Testis (tissue), 3 donors: ENCODE measurements around the gene VSIG10L2. TPM values are rescaled to one million over a fixed set of nuclear protein-coding genes. Genes with fewer than 3 reads are reported as not detected.

Experiments used
- DNase-seq: peaks from one replicate; pipeline ENCODE4 v3.0.0-alpha.2; 2019
- H3K27ac ChIP-seq, 2 donors: fragments of 200-600 bp; sonication (generic); one replicate each; pipeline ENCODE4 v1.5.1; 2019
- H3K27me3 ChIP-seq: fragments of 200-600 bp; sonication (generic); one replicate; pipeline ENCODE4 v1.5.1; 2019
- H3K36me3 ChIP-seq: fragments of 200-600 bp; sonication (generic); one replicate; pipeline ENCODE4 v1.5.1; 2017; ENCODE audit warnings: low read depth; ENCODE audit errors: missing control alignments
- H3K4me1 ChIP-seq: fragments of 200-600 bp; sonication (generic); one replicate; pipeline ENCODE4 v1.5.1; 2019
- H3K4me3 ChIP-seq, 2 donors: fragments of 200-600 bp; sonication (generic); one replicate each; pipeline ENCODE4 v1.5.1; 2017 to 2019
- H3K9me3 ChIP-seq: fragments of 200-600 bp; sonication (generic); one replicate; pipeline ENCODE4 v1.5.1; 2017
- CTCF ChIP-seq, 3 experiments: fragments of 450-650 bp in 2 of 3; fragments of 200-600 bp in 1 of 3; sonication (generic) in 1 of 3; IDR thresholded peaks; one replicate each; pipeline ENCODE4 v1.5.1; 2016 to 2019; ENCODE audit warnings: antibody characterized with exemption in 3 of 3, mild to moderate bottlenecking in 2 of 3, moderate library complexity in 1 of 3
- POLR2A ChIP-seq: fragments of 450-650 bp; IDR thresholded peaks from one replicate; pipeline ENCODE4 v1.6.1; 2017; ENCODE audit warnings: antibody characterized with exemption, mild to moderate bottlenecking, moderate library complexity
- WGBS, 2 donors: methylation state at CpG; one replicate each; pipeline ENCODE4 v1.1.5; 2018; 5-methylcytosine and 5-hydroxymethylcytosine counted together
- intact Hi-C: fragments of 100-400 bp; cut with DNase I; formaldehyde crosslinking; loops from one replicate; pipeline ENCODE4 v1.15.1; 2023; ENCODE audit warnings: low total_unique reads
- polyA plus RNA-seq: library from polyadenylated mRNA; stranded (reverse); fragments of 350-450 nt; fragmentation: Illumina TruSeq; extraction: RNeasy Lipid Tissue Mini Kit (QIAGEN cat#74804); gene quantifications from one replicate; pipeline ENCODE4 v1.2.3, GENCODE V29; 2014; ENCODE audit warnings: low read depth, low replicate concordance; ENCODE audit not compliant: insufficient read depth
- total RNA-seq, 2 donors: library from RNA; depleted of rRNA; stranded (reverse); fragments of >200 nt; gene quantifications; one replicate each; pipeline ENCODE4 v1.2.3, GENCODE V29; 2016

Gene VSIG10L2
- total and polyA plus RNA-seq, 3 donors from 2014 or later: not detected

GRCh38 chr11:125994509-125994908 is 48.7 kb downstream of the VSIG10L2 start:
- 79 to 85% methylated on average over 5 of the region's 5 CpGs for WGBS, 2 donors
- no peaks in the 10 kb centered on the region for H3K4me1 ChIP-seq
- no peaks in the 10 kb centered on the region for H3K27me3 ChIP-seq
- no peaks in the 10 kb centered on the region for H3K36me3 ChIP-seq
- DNase-seq: no peak
- H3K27ac ChIP-seq: no peak overlapping the region
- intact Hi-C loops: no loop called here
- no peak overlapping the region for H3K4me3 ChIP-seq
- no peak for TF ChIP-seq CTCF (IDR thresholded peaks at IDR 0.05)
- TF ChIP-seq POLR2A: no peak
- H3K9me3 ChIP-seq: no peaks in the 10 kb centered on the region

DNA sequence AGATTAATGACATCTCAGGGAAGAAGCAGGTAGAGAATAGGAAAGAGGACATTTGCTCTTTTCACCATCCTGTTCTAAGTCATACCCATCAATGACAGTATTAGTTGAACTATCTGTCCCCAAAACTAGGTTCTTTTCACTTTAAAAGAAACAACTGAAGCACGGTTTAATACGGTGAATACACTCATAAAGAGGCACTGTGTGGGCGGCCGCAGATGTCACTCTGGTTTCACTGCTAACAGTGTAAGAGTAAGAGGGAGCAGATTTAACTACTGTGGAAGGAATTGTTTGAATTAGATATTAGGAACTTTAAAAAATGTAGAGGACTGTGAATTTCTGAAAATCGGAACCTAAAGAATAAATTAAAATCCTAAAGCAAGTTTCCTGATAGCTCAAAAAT is 49.5 kb downstream of the VSIG10L2 start:
- Histone ChIP-seq H3K9me3 (no peaks in the 10 kb centered on the region), H3K27ac (no peak overlapping the region), H3K36me3 (no peaks in the 10 kb centered on the region), H3K4me1 (no peaks in the 10 kb centered on the region), H3K4me3 (no peak overlapping the region), H3K27me3 (no peaks in the 10 kb centered on the region)
- intact Hi-C loops: no loop called here
- DNase-seq: no peak
- TF ChIP-seq POLR2A: no peak
- TF ChIP-seq CTCF (IDR thresholded peaks at IDR 0.05): no peak
- 83 to 89% methylated on average over 5 of the region's 5 CpGs for WGBS, 2 donors

DNA sequence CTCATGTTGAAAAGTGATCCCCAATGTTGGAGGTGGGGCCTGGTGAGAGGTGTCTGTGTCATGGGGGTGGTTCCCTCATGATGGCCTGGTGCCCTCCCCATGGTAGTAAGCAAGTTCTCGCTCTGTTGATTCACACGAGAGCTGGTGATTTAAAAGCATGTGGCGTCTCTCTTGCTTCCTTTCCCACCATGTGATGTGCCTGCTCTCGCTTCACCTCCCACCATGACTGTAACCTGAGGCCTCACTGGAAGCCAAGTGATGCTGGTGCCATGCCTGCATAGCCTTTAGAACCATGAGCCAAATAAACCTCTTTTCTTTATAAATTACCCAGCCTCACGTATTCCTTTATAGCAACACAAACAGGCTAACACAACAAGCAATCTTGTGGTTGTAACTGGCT is 52.4 kb downstream of the VSIG10L2 start:
- Histone ChIP-seq H3K36me3 (no peaks in the 10 kb centered on the region), H3K27me3 (no peaks in the 10 kb centered on the region), H3K4me3 (no peak overlapping the region), H3K27ac (no peak overlapping the region), H3K9me3 (no peaks in the 10 kb centered on the region), H3K4me1 (no peaks in the 10 kb centered on the region)
- intact Hi-C loops: no loop called here
- DNase-seq: no peak
- TF ChIP-seq POLR2A: no peak
- TF ChIP-seq CTCF (IDR thresholded peaks at IDR 0.05): no peak
- WGBS, 2 donors: 91 to 95% methylated on average over 5 of the region's 5 CpGs

DNA sequence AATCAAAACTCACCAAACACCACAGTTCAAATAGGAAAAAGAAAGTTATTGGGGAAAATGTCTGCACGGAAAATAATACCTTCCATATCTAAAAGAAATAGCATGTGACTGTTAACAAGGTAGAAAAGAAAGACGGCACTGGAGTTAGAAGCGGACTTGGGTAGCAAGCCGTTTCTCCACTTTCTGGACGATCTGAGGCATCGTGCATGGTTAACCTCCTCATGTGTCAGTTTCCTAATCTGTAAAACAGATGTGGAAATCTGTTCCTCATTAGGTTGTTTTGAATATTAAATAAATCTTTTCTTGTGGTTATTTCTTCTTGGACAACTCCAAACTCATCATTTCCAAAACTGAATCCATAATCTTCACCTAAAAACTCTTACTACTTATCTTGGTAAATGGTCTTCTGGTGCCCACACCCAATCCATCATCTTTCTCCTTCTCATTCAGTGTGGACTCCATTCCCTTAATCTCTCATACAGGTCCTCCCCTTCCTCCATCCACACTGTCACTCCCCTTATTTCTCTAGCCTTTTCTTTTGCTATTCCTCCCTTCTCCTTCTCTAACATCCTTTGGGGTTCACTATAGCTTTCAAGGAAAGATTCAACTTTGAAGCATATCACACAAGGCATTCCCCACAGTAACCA is 53.5 kb downstream of the VSIG10L2 start:
- Histone ChIP-seq H3K27me3 (no peaks in the 10 kb centered on the region), H3K27ac (no peak overlapping the region), H3K4me3 (no peak overlapping the region), H3K9me3 (no peaks in the 10 kb centered on the region), H3K4me1 (no peaks in the 10 kb centered on the region), H3K36me3 (no peaks in the 10 kb centered on the region)
- TF ChIP-seq CTCF (IDR thresholded peaks at IDR 0.05): no peak
- TF ChIP-seq POLR2A: no peak
- 93 to 96% methylated on average over 6 of the region's 6 CpGs for WGBS, 2 donors
- intact Hi-C loops: no loop called here
- DNase-seq: no peak

DNA sequence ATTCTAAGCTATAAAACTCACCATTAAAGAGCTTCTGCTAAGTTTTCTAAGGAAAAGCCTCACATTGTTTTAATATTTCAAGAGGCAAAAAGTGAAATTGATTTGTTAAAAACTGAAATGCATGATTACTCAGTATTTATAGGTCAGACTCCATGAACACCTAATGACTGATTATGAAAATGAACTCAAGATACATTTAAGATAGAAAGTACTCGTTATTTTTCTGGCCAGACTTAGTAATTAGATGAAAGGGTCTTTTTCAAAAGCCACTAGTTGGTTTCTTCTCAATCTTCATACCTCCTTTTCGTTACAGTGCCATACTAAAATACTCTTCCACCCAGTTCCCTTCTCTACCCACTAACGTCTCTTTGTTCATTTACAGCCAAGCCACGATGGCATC is 56.3 kb downstream of the VSIG10L2 start:
- 70 to 79% methylated on average over 4 of the region's 4 CpGs for WGBS, 2 donors
- no peaks in the 10 kb centered on the region for H3K9me3 ChIP-seq
- H3K27me3 ChIP-seq: no peaks in the 10 kb centered on the region
- H3K27ac ChIP-seq: no peak overlapping the region
- no peak overlapping the region for H3K4me3 ChIP-seq
- TF ChIP-seq CTCF (IDR thresholded peaks at IDR 0.05) (no peak), POLR2A (no peak)
- DNase-seq: no peak
- no peaks in the 10 kb centered on the region for H3K36me3 ChIP-seq
- no peaks in the 10 kb centered on the region for H3K4me1 ChIP-seq
- intact Hi-C loops: no loop called here
